GM12874 (cell line): ENCODE data around the gene PTPRN2.

Source experiments
- CTCF ChIP-seq: IDR thresholded peaks from 2 replicates; pipeline ENCODE4 v1.5.1; 2011; ENCODE audit warnings: low read depth, mild to moderate bottlenecking, control low read depth, low read length, moderate library complexity; ENCODE audit not compliant: insufficient read depth

Gene PTPRN2

GRCh38 chr7:157566631-157567006, 1021.0 kb downstream of the PTPRN2 start:
- TF ChIP-seq CTCF = no peak

GRCh38 chr7:157565981-157566630, 1021.5 kb downstream of the PTPRN2 start:
- no peak for TF ChIP-seq CTCF

- TF ChIP-seq CTCF = no peak
Observed at GRCh38 chr7:157565201-157565626, 1022.4 kb downstream of the PTPRN2 start.

GRCh38 chr7:157564517-157565177, 1023.0 kb downstream of the PTPRN2 start:
- TF ChIP-seq CTCF = no peak

- no peak for TF ChIP-seq CTCF
Observed at GRCh38 chr7:157561816-157562410, 1025.7 kb downstream of the PTPRN2 start.

- TF ChIP-seq CTCF = no peak
Observed at GRCh38 chr7:157561523-157561785, 1026.2 kb downstream of the PTPRN2 start.

GRCh38 chr7:157560710-157561522, 1026.7 kb downstream of the PTPRN2 start:
- no peak for TF ChIP-seq CTCF
